HG02852 (cell line): ENCODE measurements around the gene FANCM.

Source experiments
- ATAC-seq: cut with Tn5 transposase; IDR thresholded peaks from one replicate; pipeline ENCODE4 v1.9.1; 2021; ENCODE audit warnings: mild to moderate bottlenecking, moderate library complexity; ENCODE audit not compliant: unreplicated experiment

The FANCM gene

GRCh38 chr14:45227566-45227965 lies 91.8 kb downstream of the FANCM start:
- ATAC-seq: no peak

- ATAC-seq: no peak
Observed at GRCh38 chr14:45238988-45239387, 103.3 kb downstream of the FANCM start.

GRCh38 chr14:45242706-45243105 lies 107.0 kb downstream of the FANCM start:
- ATAC-seq: no peak

- no peak for ATAC-seq
Observed at GRCh38 chr14:45246151-45246550, 110.4 kb downstream of the FANCM start.

- ATAC-seq: peak; percentile 38
Observed at GRCh38 chr14:45246691-45247090, 111.0 kb downstream of the FANCM start.

- ATAC-seq: no peak
Observed at GRCh38 chr14:45247427-45247826, 111.7 kb downstream of the FANCM start.

- peak; percentile 25 for ATAC-seq
Observed at GRCh38 chr14:45249856-45250575, 114.3 kb downstream of the FANCM start.
